HG03442 (cell line): ENCODE measurements around the gene TTC36.
"Not testable (repeated sequence)": the region's sequence is repeated elsewhere in the genome, so short reads cannot be mapped to it uniquely, and the experiment has no call there.

Source experiments
- ATAC-seq: cut with Tn5 transposase; IDR thresholded peaks from one replicate; pipeline ENCODE4 v1.9.1; 2021; ENCODE audit warnings: mild to moderate bottlenecking, moderate library complexity; ENCODE audit not compliant: unreplicated experiment

The TTC36 gene

GRCh38 chr11:118527109-118527508, at the start of gene TTC36:
TSS of gene TTC36 (plus strand) at chr11:118527474. CDS start at chr11:118527495, 21 bp downstream.
- ATAC-seq, result no peak

- not testable (repeated sequence) for ATAC-seq
Observed at GRCh38 chr11:118481238-118481637, 46.0 kb upstream of the TTC36 start.

GRCh38 chr11:118484405-118484804, 42.9 kb upstream of the TTC36 start:
- ATAC-seq, result no peak

- ATAC-seq, result no peak
Observed at GRCh38 chr11:118485273-118485672, 42.0 kb upstream of the TTC36 start.

- ATAC-seq, result no peak
Observed at GRCh38 chr11:118488480-118489109, 38.7 kb upstream of the TTC36 start.

GRCh38 chr11:118491041-118491440, 36.2 kb upstream of the TTC36 start:
- ATAC-seq, result no peak

- ATAC-seq, result no peak
Observed at GRCh38 chr11:118497831-118498230, 29.4 kb upstream of the TTC36 start.

- ATAC-seq, result no peak
Observed at GRCh38 chr11:118503216-118503615, 24.1 kb upstream of the TTC36 start.

- ATAC-seq, result no peak
Observed at GRCh38 chr11:118511601-118512000, 15.7 kb upstream of the TTC36 start.

GRCh38 chr11:118514103-118514502, 13.2 kb upstream of the TTC36 start:
- no peak for ATAC-seq

- ATAC-seq, result no peak
Observed at GRCh38 chr11:118519549-118519948, 7.7 kb upstream of the TTC36 start.

GRCh38 chr11:118521892-118522311, 5.4 kb upstream of the TTC36 start:
- ATAC-seq, result no peak

GRCh38 chr11:118522571-118523072, 4.7 kb upstream of the TTC36 start:
- ATAC-seq, result no peak

- ATAC-seq, result no peak
Observed at GRCh38 chr11:118524356-118524755, 2.9 kb upstream of the TTC36 start.

GRCh38 chr11:118524757-118525470, 2.4 kb upstream of the TTC36 start:
- ATAC-seq, result no peak

- no peak for ATAC-seq
Observed at GRCh38 chr11:118526688-118527087, 586 bp upstream of the TTC36 start.

- no peak for ATAC-seq
Observed at GRCh38 chr11:118528511-118528910, 1.2 kb downstream of the TTC36 start.

- ATAC-seq, result no peak
Observed at GRCh38 chr11:118529584-118530175, 2.4 kb downstream of the TTC36 start.

GRCh38 chr11:118530180-118530682, 3.0 kb downstream of the TTC36 start:
- no peak for ATAC-seq

- ATAC-seq, result peak; percentile 64
Observed at GRCh38 chr11:118530683-118531596, 3.7 kb downstream of the TTC36 start, which contains the start of gene TMEM25. TSS of gene TMEM25 (plus strand) at chr11:118531192. CDS start at chr11:118531802, 610 bp downstream.
